Measurements from ENCODE around the gene ALKBH6.

GRCh38 chr19:36046443-36047050, 32.5 kb upstream of the ALKBH6 start:
- no peak for TF ChIP-seq CTCF (IDR thresholded peaks at IDR 0.05)
- TF ChIP-seq POLR2A (IDR thresholded peaks at IDR 0.05): no peak
- TF ChIP-seq EP300 (IDR thresholded peaks at IDR 0.05; ENCODE audit: low read depth): no peak
- TF ChIP-seq POLR2AphosphoS5 (IDR thresholded peaks at IDR 0.05): no peak

All from transverse colon (tissue), 4 donors.